HG03060 (cell line): ENCODE results near the gene AUP1.
"Not testable (repeated sequence)": the region's sequence is repeated elsewhere in the genome, so short reads cannot be mapped to it uniquely, and the experiment has no call there.

Experiments used
- ATAC-seq: cut with Tn5 transposase; IDR thresholded peaks from one replicate; pipeline ENCODE4 v1.9.1; 2021; ENCODE audit warnings: low read depth, moderate number of reproducible peaks; ENCODE audit not compliant: unreplicated experiment

The AUP1 gene

GRCh38 chr2:74500578-74500946 lies 28.9 kb downstream of the AUP1 start:
- no peak for ATAC-seq

GRCh38 chr2:74499940-74500577 lies 29.4 kb downstream of the AUP1 start:
- no peak for ATAC-seq

GRCh38 chr2:74499267-74499939 lies 30.1 kb downstream of the AUP1 start, which contains the start of gene LBX2:
TSS of gene LBX2 (minus strand) at chr2:74499603. CDS start at chr2:74499537, 66 bp downstream.
- no peak for ATAC-seq

- ATAC-seq = no peak
These were observed 30.8 kb downstream of the AUP1 start for GRCh38 chr2:74498500-74499266.

GRCh38 chr2:74497777-74498499 lies 31.6 kb downstream of the AUP1 start:
- no peak for ATAC-seq

GRCh38 chr2:74496997-74497776 lies 32.3 kb downstream of the AUP1 start:
- no peak for ATAC-seq

- no peak for ATAC-seq
These were observed 34.1 kb downstream of the AUP1 start for GRCh38 chr2:74495440-74495839.

GRCh38 chr2:74493546-74493945 lies 36.0 kb downstream of the AUP1 start:
- ATAC-seq = no peak

GRCh38 chr2:74491648-74492544 lies 37.6 kb downstream of the AUP1 start:
- no peak for ATAC-seq

GRCh38 chr2:74489906-74490305 lies 39.6 kb downstream of the AUP1 start:
- ATAC-seq = no peak

GRCh38 chr2:74488643-74489481 lies 40.6 kb downstream of the AUP1 start:
- ATAC-seq = no peak

GRCh38 chr2:74486141-74486540 lies 43.4 kb downstream of the AUP1 start:
- no peak for ATAC-seq

- not testable (repeated sequence) for ATAC-seq
These were observed 45.8 kb downstream of the AUP1 start for GRCh38 chr2:74483675-74484164.

GRCh38 chr2:74482801-74483674 lies 46.5 kb downstream of the AUP1 start, which contains the start of the genes CCDC142 and TTC31:
TSS of gene CCDC142 (minus strand) at chr2:74482998. CDS start at chr2:74482837, 161 bp downstream.
TSS of gene TTC31 (plus strand) at chr2:74483081. CDS start at chr2:74483096, 15 bp downstream.
- peak; percentile 72 for ATAC-seq

- ATAC-seq = peak; percentile 13
These were observed 47.3 kb downstream of the AUP1 start for GRCh38 chr2:74481961-74482800.

GRCh38 chr2:74481431-74481830 lies 48.1 kb downstream of the AUP1 start:
- no peak for ATAC-seq
